ENCODE results near the gene CSF1. TPM values are rescaled to one million over a fixed set of nuclear protein-coding genes. Genes with fewer than 3 reads are reported as not detected.

CSF1 gene
- total and polyA plus RNA-seq, 2 experiments from 2014 or later: 60.0 to 67.9 TPM

DNA sequence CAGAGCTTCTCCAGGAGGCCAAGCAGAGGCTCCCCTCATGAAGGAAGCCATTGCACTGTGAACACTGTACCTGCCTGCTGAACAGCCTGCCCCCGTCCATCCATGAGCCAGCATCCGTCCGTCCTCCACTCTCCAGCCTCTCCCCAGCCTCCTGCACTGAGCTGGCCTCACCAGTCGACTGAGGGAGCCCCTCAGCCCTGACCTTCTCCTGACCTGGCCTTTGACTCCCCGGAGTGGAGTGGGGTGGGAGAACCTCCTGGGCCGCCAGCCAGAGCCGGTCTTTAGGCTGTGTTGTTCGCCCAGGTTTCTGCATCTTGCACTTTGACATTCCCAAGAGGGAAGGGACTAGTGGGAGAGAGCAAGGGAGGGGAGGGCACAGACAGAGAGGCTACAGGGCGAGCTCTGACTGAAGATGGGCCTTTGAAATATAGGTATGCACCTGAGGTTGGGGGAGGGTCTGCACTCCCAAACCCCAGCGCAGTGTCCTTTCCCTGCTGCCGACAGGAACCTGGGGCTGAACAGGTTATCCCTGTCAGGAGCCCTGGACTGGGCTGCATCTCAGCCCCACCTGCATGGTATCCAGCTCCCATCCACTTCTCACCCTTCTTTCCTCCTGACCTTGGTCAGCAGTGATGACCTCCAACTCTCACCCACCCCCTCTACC, 19.1 kb downstream of the CSF1 start:
- WGBS, 2 experiments (ENCODE audit: low coverage in 1 of 2, low lambda C conversion rate in 2 of 2, missing lambda C conversion rate in 2 of 2): 82 to 85% methylated on average over 11 of the region's 11 CpGs
- peaks cover 44% of the 10 kb centered on the region for H3F3A ChIP-seq (ENCODE audit: insufficient read depth)

DNA sequence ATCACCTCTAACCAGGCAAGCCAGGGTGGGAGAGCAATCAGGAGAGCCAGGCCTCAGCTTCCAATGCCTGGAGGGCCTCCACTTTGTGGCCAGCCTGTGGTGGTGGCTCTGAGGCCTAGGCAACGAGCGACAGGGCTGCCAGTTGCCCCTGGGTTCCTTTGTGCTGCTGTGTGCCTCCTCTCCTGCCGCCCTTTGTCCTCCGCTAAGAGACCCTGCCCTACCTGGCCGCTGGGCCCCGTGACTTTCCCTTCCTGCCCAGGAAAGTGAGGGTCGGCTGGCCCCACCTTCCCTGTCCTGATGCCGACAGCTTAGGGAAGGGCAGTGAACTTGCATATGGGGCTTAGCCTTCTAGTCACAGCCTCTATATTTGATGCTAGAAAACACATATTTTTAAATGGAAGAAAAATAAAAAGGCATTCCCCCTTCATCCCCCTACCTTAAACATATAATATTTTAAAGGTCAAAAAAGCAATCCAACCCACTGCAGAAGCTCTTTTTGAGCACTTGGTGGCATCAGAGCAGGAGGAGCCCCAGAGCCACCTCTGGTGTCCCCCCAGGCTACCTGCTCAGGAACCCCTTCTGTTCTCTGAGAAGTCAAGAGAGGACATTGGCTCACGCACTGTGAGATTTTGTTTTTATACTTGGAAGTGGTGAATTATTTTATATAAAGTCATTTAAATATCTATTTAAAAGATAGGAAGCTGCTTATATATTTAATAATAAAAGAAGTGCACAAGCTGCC, 19.8 kb downstream of the CSF1 start:
- Histone ChIP-seq H3F3A (ENCODE audit: insufficient read depth) (peaks cover 47% of the 10 kb centered on the region), H3K4me1 (ENCODE audit: insufficient read depth) (peaks cover 32% of the 10 kb centered on the region), H3K79me2 (ENCODE audit: insufficient read depth) (no peaks in the 10 kb centered on the region), H2AFZ (no peak overlapping the region), H4K20me1 (ENCODE audit: insufficient read depth) (no peaks in the 10 kb centered on the region), H3K9me3 (ENCODE audit: low read depth) (no peaks in the 10 kb centered on the region), H3K4me3 (no peak overlapping the region), H3K36me3 (ENCODE audit: low read depth) (peaks cover 21% of the 10 kb centered on the region), H3K4me2 (ENCODE audit: unreplicated experiment) (no peak overlapping the region), H3K9me2 (ENCODE audit: insufficient read depth) (no peaks in the 10 kb centered on the region), H3K27me3 (replicated peaks; ENCODE audit: insufficient read depth) (no peaks in the 10 kb centered on the region), H3K27ac (no peak overlapping the region), H3K9ac (no peak overlapping the region)
- TF ChIP-seq EZH2 (IDR thresholded peaks at IDR 0.05; ENCODE audit: insufficient read depth, poor library complexity, severe bottlenecking) (no peak), EZH2phosphoT487 (IDR thresholded peaks at IDR 0.05; ENCODE audit: insufficient read depth, low read depth) (no peak)
- 94 to 95% methylated on average over 8 to 9 of the region's 9 CpGs for WGBS, 2 experiments (ENCODE audit: low coverage in 1 of 2, low lambda C conversion rate in 2 of 2, missing lambda C conversion rate in 2 of 2)
- DNase-seq: no peak
- in situ Hi-C loops (cut with MboI): no loop called here

More for the DNA sequence above, 19.1 kb downstream of the CSF1 start:
- H3K79me2 ChIP-seq (ENCODE audit: insufficient read depth): no peaks in the 10 kb centered on the region
- TF ChIP-seq EZH2phosphoT487 (IDR thresholded peaks at IDR 0.05; ENCODE audit: insufficient read depth, low read depth): no peak
- TF ChIP-seq EZH2 (IDR thresholded peaks at IDR 0.05; ENCODE audit: insufficient read depth, poor library complexity, severe bottlenecking): no peak
- peaks cover 27% of the 10 kb centered on the region for H3K36me3 ChIP-seq (ENCODE audit: low read depth)
- no peaks in the 10 kb centered on the region for H3K9me2 ChIP-seq (ENCODE audit: insufficient read depth)
- in situ Hi-C loops (cut with MboI): no loop called here
- H3K27ac ChIP-seq: no peak overlapping the region
- H3K4me2 ChIP-seq (ENCODE audit: unreplicated experiment): no peak overlapping the region
- no peaks in the 10 kb centered on the region for H3K27me3 ChIP-seq (replicated peaks; ENCODE audit: insufficient read depth)
- no peak overlapping the region for H2AFZ ChIP-seq
- no peaks in the 10 kb centered on the region for H3K9me3 ChIP-seq (ENCODE audit: low read depth)
- no peak overlapping the region for H3K9ac ChIP-seq
- no peak for DNase-seq
- no peaks in the 10 kb centered on the region for H4K20me1 ChIP-seq (ENCODE audit: insufficient read depth)
- peaks cover 29% of the 10 kb centered on the region for H3K4me1 ChIP-seq (ENCODE audit: insufficient read depth)
- H3K4me3 ChIP-seq: no peak overlapping the region

DNA sequence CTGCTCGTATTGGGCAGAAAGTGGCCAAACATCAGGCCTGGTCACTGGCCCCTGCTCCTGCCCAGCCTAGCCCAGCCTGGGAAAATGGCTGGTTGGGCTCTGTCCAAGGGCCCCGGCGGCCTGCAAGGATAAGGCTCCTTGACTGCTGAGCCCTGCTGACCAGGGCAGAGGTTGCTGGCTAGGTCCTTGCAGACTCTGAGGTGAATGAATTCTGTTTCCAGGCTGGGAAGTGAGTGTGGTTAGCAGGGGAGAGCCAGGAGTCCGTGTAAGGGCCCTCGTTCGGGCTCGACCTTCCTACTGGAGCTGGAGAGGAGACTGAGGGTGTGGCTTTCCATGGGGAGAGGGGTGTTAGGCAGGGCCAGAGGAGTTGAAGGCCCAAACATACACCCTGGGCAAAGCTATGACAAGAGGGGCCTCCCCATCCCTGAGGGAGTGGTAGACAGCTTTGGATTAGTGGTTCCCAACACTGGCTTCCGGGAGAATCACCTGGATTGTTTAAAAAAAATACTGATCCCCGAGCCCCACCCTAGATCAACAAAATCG, 20.6 kb downstream of the CSF1 start:
- no peaks in the 10 kb centered on the region for H3K9me3 ChIP-seq (ENCODE audit: low read depth)
- H2AFZ ChIP-seq: no peak overlapping the region
- H3K4me3 ChIP-seq: no peak overlapping the region
- no peak overlapping the region for H3K27ac ChIP-seq
- peaks cover 12% of the 10 kb centered on the region; the same call in 1 of the 2 replicates for H3K36me3 ChIP-seq (ENCODE audit: low read depth)
- peaks cover 32% of the 10 kb centered on the region for H3K4me1 ChIP-seq (ENCODE audit: insufficient read depth)
- peaks cover 42% of the 10 kb centered on the region for H3F3A ChIP-seq (ENCODE audit: insufficient read depth)
- no peak overlapping the region for H3K4me2 ChIP-seq (ENCODE audit: unreplicated experiment)
- H3K27me3 ChIP-seq (replicated peaks; ENCODE audit: insufficient read depth): no peaks in the 10 kb centered on the region
- 53 to 56% methylated on average over 10 of the region's 10 CpGs for WGBS, 2 experiments (ENCODE audit: low coverage in 1 of 2, low lambda C conversion rate in 2 of 2, missing lambda C conversion rate in 2 of 2)
- peak; percentile 43 for DNase-seq
- TF ChIP-seq EZH2 (IDR thresholded peaks at IDR 0.05; ENCODE audit: insufficient read depth, poor library complexity, severe bottlenecking) (no peak), EZH2phosphoT487 (IDR thresholded peaks at IDR 0.05; ENCODE audit: insufficient read depth, low read depth) (no peak)
- H3K9me2 ChIP-seq (ENCODE audit: insufficient read depth): no peaks in the 10 kb centered on the region
- no peaks in the 10 kb centered on the region for H3K79me2 ChIP-seq (ENCODE audit: insufficient read depth)
- no peaks in the 10 kb centered on the region for H4K20me1 ChIP-seq (ENCODE audit: insufficient read depth)
- no peak overlapping the region for H3K9ac ChIP-seq
- in situ Hi-C loops (cut with MboI): no loop called here

DNA sequence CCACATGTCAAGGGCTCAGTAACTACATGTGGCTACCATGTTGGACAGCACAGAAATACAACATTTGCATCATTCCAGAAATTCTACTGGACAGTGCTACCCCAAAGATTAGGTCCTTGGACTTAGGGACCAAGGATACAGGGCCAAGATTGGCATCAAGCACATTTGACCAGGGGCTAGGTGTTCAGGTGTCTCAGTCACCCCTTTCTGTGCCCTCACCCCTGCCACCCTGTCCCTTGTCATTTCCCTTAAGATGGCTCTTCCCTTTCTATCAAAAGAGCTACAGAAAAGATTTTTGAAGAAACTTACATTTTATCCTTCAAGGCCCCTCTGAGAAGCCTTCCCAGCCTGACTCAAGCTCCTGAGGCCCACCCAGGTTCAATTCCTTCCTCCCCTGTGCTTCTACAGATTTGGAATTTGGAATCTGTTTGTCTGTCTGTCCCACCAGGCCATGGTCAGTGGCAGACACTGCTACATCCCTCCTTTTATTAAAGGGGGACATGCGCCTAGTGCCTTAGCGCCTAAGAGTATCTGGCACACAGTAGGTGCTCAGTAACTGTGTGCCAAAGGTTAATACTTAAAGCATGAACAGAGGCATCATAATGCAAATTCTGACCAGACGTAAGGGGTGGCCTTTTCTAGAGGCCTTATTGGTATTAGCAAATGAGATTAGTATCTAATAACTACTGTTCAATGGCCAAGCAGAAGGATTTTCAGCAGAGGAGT, 21.4 kb downstream of the CSF1 start:
- in situ Hi-C loops (cut with MboI): no loop called here
- 96 to 97% methylated on average over 3 of the region's 3 CpGs for WGBS, 2 experiments (ENCODE audit: low coverage in 1 of 2, low lambda C conversion rate in 2 of 2, missing lambda C conversion rate in 2 of 2)
- H3K9ac ChIP-seq: no peak overlapping the region
- no peaks in the 10 kb centered on the region for H3K9me3 ChIP-seq (ENCODE audit: low read depth)
- H3K27ac ChIP-seq: no peak overlapping the region
- H3K4me1 ChIP-seq (ENCODE audit: insufficient read depth): peaks cover 29% of the 10 kb centered on the region
- no peak for DNase-seq
- TF ChIP-seq EZH2phosphoT487 (IDR thresholded peaks at IDR 0.05; ENCODE audit: insufficient read depth, low read depth) (no peak), EZH2 (IDR thresholded peaks at IDR 0.05; ENCODE audit: insufficient read depth, poor library complexity, severe bottlenecking) (no peak)
- no peaks in the 10 kb centered on the region for H4K20me1 ChIP-seq (ENCODE audit: insufficient read depth)
- H3K4me3 ChIP-seq: no peak overlapping the region
- no peak overlapping the region for H3K4me2 ChIP-seq (ENCODE audit: unreplicated experiment)
- H3K9me2 ChIP-seq (ENCODE audit: insufficient read depth): no peaks in the 10 kb centered on the region
- peaks cover 10% of the 10 kb centered on the region; the same call in 1 of the 2 replicates for H3K36me3 ChIP-seq (ENCODE audit: low read depth)
- no peak overlapping the region for H2AFZ ChIP-seq
- H3F3A ChIP-seq (ENCODE audit: insufficient read depth): peaks cover 36% of the 10 kb centered on the region
- H3K79me2 ChIP-seq (ENCODE audit: insufficient read depth): no peaks in the 10 kb centered on the region
- H3K27me3 ChIP-seq (replicated peaks; ENCODE audit: insufficient read depth): no peaks in the 10 kb centered on the region

Data from GM23248 (cell line).